HG03354 (cell line): ENCODE data around the gene ACOXL.

Experiments
- ATAC-seq: cut with Tn5 transposase; IDR thresholded peaks from one replicate; pipeline ENCODE4 v1.9.1; 2021; ENCODE audit warnings: mild to moderate bottlenecking; ENCODE audit not compliant: unreplicated experiment, poor library complexity, severe bottlenecking

Gene ACOXL

DNA sequence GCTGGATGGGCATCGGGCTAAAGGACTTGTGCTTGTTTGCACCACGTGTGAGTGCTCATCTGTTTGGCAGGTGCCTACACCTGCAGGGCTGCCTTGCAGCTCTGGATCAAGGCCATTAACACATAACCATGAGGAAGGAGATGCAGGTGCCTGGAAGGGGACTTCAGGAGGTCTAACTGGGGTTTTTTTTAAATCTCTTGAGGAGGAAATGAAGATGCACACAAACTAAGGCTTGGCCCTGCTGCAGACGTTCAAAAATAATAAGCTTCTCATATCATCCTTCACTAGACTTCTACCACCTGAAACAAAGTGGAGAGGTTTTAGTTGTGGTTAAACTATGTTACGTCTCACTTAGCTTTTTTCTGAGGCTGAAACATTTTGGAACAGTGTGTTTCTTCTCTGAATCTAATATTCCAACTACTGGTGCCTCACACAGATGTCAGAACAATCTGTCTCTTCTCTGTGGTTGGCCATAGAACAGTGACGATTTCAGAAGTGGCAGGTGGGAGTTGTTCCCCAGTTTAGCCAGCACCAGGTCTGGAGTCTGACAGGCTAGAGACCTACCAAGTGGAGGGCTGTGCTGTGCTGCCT lies 424.8 kb downstream of the ACOXL start:
- peak; percentile 67 for ATAC-seq

DNA sequence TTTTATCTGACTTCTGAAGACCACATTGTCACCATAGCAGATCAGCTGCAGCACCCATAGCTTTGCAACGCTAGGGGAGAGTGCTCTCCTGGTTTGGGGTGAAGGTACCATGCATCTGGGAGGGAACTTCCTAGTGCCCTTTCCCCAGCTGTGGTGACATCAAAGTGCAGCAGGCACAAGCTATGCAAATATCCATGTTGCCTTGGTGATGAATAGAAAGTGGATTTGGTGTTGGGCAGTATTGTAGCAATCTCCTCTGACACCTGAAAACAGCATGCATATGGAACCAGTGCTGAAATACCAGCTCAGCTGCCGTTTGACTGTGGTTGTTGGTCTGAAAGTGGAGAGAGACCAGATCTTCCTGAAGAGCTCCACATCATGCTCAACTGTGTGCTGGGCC lies 425.4 kb downstream of the ACOXL start:
- peak; percentile 77 for ATAC-seq

DNA sequence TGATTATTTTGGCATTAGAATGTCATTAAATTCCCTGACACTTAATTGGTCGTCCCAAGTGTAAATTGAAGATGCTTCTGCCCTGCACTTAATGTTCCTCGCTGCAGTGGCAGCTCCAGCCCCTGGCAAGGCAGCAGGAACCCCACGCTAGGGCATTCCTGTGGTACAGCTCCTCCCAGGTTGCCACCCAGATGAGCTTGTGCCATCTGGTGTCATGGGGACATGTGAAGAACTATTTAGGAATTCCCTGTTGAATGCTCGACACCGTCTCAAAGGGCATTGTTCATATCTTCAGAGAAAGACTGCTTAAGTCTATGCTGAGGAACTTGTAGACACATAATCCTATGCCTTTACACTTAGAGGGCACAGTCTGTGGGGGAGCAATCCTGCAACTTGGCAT lies 427.3 kb downstream of the ACOXL start:
- no peak for ATAC-seq

DNA sequence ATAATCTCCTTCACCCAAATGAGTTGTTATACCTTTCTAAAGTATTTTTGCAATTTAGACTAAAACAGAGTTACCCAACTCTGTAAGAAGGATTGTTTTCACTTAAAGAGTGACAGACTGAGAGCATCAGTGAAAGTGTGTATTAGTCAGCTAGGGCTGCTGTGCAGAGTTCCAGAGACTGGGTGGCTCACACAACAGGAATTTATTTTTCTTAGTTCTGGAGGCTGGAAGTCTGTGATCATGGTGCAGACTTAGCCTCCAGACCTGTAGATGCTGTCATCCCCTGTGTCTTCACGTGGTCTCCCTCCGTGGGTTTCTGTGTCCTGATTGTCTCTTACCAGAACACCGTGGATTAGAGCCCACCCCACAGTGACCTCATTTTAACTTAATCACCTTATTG lies 428.4 kb downstream of the ACOXL start:
- ATAC-seq, result no peak

DNA sequence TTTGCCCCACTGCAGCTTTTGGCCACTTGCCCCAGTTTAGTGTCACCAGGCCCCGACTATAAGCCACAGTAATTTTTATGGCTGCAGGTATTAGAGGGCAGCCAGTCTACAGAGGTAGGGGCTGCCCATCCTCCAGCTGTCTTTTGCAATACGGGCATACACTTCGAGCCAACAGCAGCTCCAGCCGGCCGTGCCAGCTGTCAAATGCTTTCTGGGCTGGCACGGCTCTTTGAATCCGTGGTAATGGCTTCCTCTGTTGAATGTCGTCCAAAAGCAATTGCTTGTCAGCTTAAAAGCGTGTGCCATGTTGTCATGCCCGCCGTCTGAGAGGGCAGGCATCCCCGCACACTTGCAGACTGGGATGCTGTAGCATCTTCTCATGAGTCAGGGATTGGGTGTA lies 429.6 kb downstream of the ACOXL start:
- ATAC-seq, result no peak

DNA sequence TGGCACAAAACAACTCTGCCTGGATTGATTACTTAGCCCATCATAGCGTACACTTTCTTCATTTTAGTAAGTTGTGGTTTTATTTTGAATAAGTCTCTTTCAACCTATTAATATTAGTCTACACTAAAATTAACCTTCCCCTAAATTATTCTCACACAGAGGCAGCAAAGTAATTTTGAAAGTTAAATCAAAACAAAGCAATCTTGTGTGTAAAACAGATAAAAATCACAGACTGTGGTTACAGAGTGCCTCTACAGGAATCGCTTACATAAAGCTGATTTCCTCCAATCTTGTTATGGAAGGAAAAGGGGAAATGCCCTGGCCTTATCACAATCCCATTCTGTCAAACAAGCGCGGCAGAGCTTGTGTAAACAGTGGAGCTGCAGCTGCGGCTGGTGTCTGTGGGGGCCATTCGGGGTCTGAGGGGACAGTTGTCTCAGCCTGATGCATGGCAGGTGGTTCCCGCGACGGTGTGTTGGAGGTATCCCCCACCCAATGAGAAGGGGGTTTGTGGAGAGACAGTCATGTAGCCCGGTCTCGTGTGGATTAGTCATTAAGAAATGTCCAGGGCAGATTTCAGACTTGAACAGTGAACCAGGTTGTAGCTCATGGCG lies 430.5 kb downstream of the ACOXL start:
- no peak for ATAC-seq

DNA sequence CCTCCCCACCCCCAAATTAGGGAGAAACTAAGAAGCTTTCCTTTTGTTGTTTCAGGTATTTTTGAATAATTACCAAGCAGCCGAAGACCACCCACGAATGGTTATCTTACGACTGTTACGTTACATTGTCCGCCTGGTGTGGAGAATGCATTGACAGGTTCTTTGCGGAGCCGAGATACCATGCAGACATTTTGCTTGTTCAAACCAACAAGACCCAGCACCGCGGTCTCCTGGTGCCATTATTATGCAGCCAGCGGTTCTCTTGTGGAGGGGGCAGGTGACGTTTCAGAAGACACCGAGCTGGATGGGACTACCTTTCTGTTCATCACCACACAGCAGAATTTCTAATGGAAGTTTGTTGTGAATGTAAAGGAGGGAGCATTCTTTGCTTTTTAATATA lies 431.7 kb downstream of the ACOXL start:
- ATAC-seq, result no peak

DNA sequence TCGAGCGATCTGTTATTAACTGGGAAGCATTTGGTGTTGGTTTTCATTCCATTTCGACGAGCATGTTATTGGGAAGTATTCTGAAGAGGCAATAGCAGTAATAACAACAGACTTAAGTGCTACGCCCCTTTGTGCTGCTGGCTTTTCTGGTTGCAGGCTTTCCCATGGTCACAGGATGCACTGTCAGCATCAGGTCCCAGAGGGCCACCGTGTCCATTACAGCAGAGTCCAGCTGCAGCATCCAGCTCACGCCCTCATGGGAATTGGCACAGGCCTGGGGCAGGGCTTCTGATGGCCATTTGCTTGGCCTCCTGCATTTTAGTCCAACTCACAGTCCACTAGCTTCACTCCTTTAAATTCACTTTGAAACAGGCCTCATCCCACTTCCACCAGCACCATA lies 432.7 kb downstream of the ACOXL start:
- ATAC-seq, result no peak

DNA sequence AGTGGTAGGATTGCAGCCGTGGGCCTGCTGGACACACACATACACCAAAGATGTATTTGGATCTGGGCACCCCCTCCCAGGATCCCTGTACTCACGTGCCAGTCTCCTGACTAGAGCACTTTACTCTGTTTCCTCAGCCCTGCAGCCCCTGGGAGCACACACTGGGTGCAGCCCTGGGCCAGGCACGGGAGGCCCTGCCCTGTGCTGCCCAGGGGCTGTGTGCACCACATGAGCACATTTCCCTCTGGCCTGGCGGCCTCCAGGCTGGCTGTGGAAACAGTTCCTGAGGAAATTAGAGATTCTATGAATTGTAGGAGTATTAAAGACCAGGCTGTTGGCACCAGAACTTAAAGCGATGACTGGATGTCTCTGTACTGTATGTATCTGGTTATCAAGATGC lies 433.7 kb downstream of the ACOXL start:
- ATAC-seq, result no peak

DNA sequence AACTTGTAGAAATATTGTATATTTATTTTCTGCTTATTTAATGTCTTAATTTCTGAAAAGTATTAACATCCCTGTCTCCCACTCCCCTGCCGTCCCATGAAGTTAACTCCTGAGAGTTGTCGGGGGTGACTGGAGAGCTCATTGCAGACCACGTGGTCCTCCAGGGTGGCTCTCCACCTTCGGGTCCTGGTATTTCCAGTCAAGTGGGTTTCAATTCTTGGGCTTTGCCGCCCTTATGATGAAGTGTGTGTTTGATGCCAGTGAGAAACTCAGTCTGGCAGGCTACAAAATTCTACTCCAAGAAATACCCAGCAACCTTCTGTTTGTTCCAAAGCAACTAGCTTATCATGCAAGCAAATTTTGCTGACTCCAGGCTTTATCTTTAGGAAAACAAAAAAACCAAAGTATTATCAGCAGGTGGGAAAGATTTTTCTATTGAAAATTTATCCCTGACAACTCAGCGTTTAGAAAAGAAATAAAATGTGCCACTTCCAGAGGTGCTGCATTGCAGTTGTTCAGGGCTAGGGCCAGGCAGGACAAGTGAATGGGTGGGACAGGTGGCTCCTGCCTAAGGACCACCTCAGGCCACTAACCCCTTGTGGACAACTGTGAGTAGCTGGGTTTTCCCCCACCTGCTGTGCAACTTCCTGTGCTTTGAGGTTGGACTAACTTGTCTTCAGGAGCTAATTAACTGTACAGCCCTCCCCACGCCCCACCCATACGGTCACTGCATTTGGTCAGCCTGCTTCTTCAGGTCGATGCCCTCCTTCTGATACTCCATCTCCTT lies 434.9 kb downstream of the ACOXL start:
- ATAC-seq, result no peak

DNA sequence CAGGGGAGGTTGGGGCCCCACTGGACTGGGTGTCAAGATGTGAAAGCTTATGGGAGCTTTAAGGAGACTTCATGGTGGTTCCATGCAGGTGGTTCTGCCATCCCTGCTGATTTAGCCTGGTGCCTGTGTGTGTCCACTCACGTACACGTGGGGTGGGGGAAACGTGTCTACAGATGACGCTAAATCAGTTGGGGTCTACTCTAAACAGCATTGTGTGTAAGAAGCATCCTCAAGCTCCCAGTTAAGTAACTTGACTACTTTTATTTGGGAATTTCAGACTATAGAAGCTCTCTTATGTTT lies 435.4 kb downstream of the ACOXL start:
- ATAC-seq, result no peak
